ENCODE results near the gene TCF4. TPM values are rescaled to one million over a fixed set of nuclear protein-coding genes. Genes with fewer than 3 reads are reported as not detected.
A peak's percentile ranks its signal among the peaks of the same experiment; 100 is the strongest.

TCF4 gene
- total and polyA plus RNA-seq, 8 donors, result 5.1 to 187 (median 39.9) TPM

DNA sequence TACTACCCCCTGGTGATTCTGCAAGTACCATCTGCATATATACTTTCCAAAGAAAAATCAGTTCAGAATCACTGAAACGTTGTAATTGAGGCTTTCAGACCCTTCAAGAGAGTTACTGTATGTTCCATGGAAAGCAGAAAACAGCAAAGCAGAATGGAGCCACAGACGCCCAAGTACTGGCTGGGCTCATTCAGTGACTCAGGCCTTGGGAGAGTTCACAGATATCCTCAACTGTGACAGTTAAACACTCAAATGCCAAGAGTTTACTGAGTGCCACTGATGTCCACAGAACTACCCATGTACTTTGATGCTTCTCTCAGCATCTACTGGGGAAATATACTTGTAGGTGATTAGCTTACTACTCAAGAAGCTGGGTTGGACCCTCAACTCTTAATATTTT lies 303.4 kb downstream of the TCF4 start:
- H3K27ac ChIP-seq, result no peak overlapping the region
- intact Hi-C loops (cut with DNase I; ENCODE audit: low total_unique reads), result no loop called here
- H3K27me3 ChIP-seq, result no peaks in the 10 kb centered on the region
- 64 to 88% (median 74%) methylated on average over 2 of the region's 2 CpGs for WGBS, 5 donors
- no peak overlapping the region for H3K4me3 ChIP-seq
- peaks cover 0 to 7% (median 2%) of the 10 kb centered on the region in 4 donors for H3K4me1 ChIP-seq
- TF ChIP-seq POLR2AphosphoS5 (IDR thresholded peaks at IDR 0.05), result no peak
- TF ChIP-seq, protein P1, sequence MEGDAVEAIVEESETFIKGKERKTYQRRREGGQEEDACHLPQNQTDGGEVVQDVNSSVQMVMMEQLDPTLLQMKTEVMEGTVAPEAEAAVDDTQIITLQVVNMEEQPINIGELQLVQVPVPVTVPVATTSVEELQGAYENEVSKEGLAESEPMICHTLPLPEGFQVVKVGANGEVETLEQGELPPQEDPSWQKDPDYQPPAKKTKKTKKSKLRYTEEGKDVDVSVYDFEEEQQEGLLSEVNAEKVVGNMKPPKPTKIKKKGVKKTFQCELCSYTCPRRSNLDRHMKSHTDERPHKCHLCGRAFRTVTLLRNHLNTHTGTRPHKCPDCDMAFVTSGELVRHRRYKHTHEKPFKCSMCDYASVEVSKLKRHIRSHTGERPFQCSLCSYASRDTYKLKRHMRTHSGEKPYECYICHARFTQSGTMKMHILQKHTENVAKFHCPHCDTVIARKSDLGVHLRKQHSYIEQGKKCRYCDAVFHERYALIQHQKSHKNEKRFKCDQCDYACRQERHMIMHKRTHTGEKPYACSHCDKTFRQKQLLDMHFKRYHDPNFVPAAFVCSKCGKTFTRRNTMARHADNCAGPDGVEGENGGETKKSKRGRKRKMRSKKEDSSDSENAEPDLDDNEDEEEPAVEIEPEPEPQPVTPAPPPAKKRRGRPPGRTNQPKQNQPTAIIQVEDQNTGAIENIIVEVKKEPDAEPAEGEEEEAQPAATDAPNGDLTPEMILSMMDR (IDR thresholded peaks at IDR 0.05), result no peak
- no peak for TF ChIP-seq EP300 (IDR thresholded peaks at IDR 0.05)
- no peak for TF ChIP-seq POLR2A (IDR thresholded peaks at IDR 0.05)
- no peaks in the 10 kb centered on the region for H3K36me3 ChIP-seq
- H3K9me3 ChIP-seq, result no peaks in the 10 kb centered on the region
- no peak for DNase-seq

DNA sequence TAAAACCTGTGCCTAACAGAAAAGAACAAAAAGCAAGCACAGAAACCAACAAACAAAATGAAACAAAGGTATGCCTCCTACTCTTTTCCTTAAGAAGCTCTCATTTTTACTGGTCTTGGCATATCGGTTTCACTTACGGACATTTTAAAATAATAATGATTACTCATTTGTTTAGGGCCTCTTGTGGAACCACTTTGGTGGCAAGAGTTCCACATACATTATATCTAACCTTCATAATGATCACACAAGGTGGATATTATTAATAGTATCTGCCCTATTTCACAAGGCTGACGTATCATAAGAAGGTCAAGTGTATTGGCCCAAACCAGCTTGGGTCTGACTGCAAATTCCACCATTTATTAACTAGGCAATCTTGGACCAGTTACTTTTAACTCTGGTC lies 304.7 kb downstream of the TCF4 start:
- Histone ChIP-seq H3K27me3 (no peaks in the 10 kb centered on the region), H3K4me1 (peaks cover 0 to 6% (median 2%) of the 10 kb centered on the region in 4 donors), H3K9me3 (no peaks in the 10 kb centered on the region), H3K36me3 (peaks cover 0 to 7% (median under 1%) of the 10 kb centered on the region in 4 donors), H3K4me3 (no peak overlapping the region), H3K27ac (no peak overlapping the region)
- TF ChIP-seq EP300 (IDR thresholded peaks at IDR 0.05) (no peak), POLR2AphosphoS5 (IDR thresholded peaks at IDR 0.05) (no peak), POLR2A (IDR thresholded peaks at IDR 0.05) (no peak)
- TF ChIP-seq, protein P1 (IDR thresholded peaks at IDR 0.05), result no peak
- 83 to 94% (median 88%) methylated on average over 3 of the region's 3 CpGs for WGBS, 5 donors
- no peak for DNase-seq
- intact Hi-C loops (cut with DNase I; ENCODE audit: low total_unique reads), result no loop called here

DNA sequence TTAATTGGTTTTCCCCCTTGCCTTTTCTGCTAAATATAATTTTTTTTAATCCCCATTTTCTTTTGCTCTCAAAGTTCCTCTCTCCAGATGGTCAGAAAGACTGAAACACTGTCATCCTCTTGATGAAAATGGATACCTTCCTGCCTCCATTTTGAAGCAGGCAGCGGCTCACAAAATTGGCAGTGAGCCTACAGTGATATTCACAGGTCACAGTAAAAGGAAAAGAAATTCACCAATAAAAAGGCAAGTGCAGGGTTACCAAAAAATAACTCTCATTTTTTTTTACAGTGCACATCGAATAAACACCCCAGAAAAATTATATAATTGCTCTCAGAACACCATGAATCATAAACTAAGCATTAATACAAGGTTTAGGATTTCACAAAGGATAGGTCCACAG lies 307.5 kb downstream of the TCF4 start:
- Histone ChIP-seq H3K27me3 (no peaks in the 10 kb centered on the region), H3K36me3 (peaks cover 0 to 16% (median 9%) of the 10 kb centered on the region in 4 donors), H3K4me3 (no peak overlapping the region), H3K27ac (no peak overlapping the region), H3K4me1 (no peaks in the 10 kb centered on the region), H3K9me3 (no peaks in the 10 kb centered on the region)
- WGBS, 5 donors, result 44 to 67% (median 61%) methylated on average over 2 of the region's 2 CpGs
- TF ChIP-seq, protein P1 (IDR thresholded peaks at IDR 0.05), result no peak
- TF ChIP-seq POLR2A (IDR thresholded peaks at IDR 0.05), result no peak
- no peak for TF ChIP-seq EP300 (IDR thresholded peaks at IDR 0.05)
- TF ChIP-seq POLR2AphosphoS5 (IDR thresholded peaks at IDR 0.05), result no peak
- intact Hi-C loops (cut with DNase I; ENCODE audit: low total_unique reads), result no loop called here
- DNase-seq, result no peak

GRCh38 chr18:55275039-55275901 lies 312.7 kb downstream of the TCF4 start:
- DNase-seq, result no peak
- Histone ChIP-seq H3K4me3 (no peak overlapping the region), H3K27ac (no peak overlapping the region), H3K4me1 (peaks cover 0 to 6% (median 0%) of the 10 kb centered on the region in 4 donors), H3K9me3 (no peaks in the 10 kb centered on the region), H3K27me3 (no peaks in the 10 kb centered on the region), H3K36me3 (peaks cover 0 to 30% (median 25%) of the 10 kb centered on the region in 4 donors)
- TF ChIP-seq EP300 (IDR thresholded peaks at IDR 0.05) (no peak), POLR2A (IDR thresholded peaks at IDR 0.05) (no peak), POLR2AphosphoS5 (IDR thresholded peaks at IDR 0.05) (no peak)
- TF ChIP-seq, protein P1 (IDR thresholded peaks at IDR 0.05), result peak in 2 of 7 experiments; percentile 12 to 18
- intact Hi-C loops (cut with DNase I; ENCODE audit: low total_unique reads), result no loop called here
- WGBS, 5 donors, result 52 to 74% (median 59%) methylated on average over 5 of the region's 5 CpGs

Measured in stomach (tissue), 9 donors.